Raji (cell line): ENCODE measurements around the gene TKT.

Experiments
- POLR2A ChIP-seq: IDR thresholded peaks from 2 replicates; pipeline ENCODE4 v1.6.1; 2011; ENCODE audit warnings: low read depth, low read length, control low read depth; ENCODE audit not compliant: insufficient read depth

TKT gene

DNA sequence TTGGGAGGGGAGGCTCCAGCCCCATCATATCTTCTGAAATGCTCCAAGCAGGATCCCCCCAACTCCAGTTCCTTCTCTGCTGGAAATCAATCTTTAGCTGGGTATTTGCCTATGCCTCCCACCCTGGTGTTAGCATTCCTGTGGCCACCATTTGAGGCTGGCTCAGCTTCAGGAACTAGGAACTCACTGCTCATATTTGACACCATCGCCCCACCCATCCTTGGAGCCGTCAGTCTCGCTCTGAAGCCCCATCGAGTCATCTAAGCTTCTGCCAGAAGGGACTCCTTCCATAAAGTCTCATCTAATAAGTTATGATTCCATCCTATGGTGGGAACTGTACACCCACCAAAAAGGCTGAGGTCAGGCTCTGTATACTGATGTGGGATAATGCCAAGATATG is 68.4 kb downstream of the TKT start:
- no peak for TF ChIP-seq POLR2A

DNA sequence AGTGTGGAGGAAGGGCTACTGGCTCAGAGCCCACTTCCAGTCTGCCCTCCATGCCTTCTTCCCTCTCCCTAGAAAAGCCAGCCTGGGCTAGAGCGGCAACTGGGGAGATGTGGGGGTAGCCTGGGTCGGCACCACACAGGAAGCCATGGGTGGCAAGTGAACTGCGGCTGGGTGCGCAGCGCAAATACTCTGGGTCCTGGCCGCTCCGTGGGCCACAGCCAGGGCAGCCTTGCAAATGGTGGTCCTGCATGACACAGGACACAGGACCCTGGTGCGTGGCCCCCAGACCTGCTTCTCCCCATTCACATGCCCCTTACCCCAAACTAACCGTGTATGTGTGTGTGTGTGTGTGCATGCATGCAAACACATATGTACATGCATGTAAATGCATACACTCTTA is 69.1 kb downstream of the TKT start:
- TF ChIP-seq POLR2A = no peak

DNA sequence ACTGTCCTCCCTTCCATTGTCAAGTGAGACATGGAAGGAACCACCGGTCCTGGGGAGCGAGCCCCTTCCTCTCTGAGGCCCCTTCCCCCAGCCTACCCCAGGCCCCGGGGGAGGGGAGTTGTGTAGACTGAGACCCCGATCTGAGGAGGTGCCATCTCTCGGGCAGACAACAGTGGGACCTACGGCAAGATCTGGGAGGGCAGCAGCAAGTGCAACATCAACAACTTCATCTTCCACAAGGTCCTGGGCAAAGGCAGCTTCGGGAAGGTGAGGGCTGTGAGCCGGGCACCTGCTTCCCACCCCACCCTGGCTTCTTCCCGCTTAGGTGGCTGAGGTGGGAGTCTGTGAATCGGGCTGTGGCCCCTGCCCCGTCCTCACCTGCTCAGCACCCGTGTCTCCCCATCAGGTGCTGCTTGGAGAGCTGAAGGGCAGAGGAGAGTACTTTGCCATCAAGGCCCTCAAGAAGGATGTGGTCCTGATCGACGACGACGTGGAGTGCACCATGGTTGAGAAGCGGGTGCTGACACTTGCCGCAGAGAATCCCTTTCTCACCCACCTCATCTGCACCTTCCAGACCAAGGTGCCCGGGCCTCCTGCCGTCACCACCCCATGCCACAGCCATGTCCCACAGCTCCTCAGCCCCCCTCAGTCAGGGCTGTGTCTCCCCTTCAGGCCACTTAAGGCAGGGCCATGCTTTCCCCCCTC is 69.9 kb downstream of the TKT start:
- TF ChIP-seq POLR2A = no peak

DNA sequence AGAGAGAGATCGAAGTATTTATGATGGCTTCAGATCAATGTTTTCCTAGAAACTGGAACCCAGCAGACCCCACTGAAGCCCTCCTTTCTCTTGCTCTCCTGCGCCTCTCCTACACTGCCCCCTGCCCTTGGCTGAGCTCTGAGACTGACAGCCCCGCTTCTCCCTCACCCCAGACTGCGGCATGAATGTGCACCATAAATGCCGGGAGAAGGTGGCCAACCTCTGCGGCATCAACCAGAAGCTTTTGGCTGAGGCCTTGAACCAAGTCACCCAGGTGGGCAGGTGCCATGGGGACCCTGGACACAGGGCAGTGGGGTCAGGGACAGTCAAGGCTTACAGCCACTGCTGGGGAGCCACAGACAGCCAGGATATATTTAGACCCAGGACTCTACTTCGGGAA is 71.1 kb downstream of the TKT start:
- TF ChIP-seq POLR2A = no peak

DNA sequence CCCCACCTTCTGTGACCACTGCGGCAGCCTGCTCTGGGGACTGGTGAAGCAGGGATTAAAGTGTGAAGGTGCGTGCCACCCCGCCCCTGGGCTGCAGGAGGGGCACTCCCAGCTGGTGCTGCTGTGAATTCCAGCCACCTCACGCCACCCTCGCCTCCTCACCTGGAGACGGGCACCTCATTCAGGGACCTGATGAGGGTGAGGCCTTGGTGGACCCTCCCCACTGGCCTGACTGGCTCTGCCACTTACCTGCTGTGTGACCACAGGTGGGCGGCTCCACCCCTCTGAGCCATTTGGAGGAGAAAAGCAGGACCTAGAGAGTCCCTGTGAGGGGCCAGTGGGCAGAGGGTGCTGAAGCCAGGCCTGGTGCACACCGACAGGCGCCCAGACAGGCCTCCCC is 72.3 kb downstream of the TKT start:
- TF ChIP-seq POLR2A = no peak

DNA sequence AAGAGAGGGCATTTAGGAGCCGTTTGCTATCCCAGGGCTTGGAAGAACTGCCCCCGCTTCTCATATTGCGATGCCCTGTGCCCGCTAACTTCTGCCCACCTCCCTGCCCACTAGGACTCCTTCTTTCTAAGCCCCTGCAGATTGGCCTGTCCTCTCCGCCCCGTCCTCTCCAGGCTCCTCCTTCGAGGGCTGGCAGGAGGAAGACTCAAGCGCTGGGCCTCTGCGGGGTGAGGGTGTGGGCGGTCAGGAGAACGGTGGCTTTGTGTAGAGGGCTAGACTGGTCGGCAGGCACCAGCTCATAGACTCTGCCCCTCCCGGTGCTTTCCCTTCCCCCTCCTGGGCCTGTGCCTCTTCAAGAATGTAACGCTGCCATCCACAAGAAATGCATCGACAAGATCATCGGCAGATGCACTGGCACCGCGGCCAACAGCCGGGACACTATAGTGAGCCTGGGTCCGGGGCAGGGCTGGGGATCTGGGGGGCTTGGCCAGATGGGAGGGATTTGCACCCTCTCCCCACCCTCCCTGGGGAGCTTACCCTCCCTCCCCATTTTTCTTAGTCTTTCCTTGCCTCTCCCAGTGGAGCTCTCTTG is 73.0 kb downstream of the TKT start:
- no peak for TF ChIP-seq POLR2A

DNA sequence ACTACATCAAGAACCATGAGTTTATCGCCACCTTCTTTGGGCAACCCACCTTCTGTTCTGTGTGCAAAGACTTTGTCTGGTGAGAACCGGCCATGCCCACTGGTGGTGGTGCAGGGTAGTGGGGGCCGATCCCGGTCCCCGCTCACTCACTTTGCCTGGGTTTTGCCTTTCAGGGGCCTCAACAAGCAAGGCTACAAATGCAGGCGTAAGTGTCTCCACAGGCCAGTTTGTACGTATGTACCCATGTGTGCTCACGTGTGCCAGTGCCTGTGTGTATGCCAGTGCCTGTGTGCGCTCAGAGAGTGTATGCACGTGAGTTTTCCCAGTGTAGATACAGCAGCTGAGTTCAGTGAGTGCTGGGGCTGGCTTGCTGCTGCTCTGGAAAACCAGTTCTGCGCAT is 74.3 kb downstream of the TKT start:
- TF ChIP-seq POLR2A = no peak

DNA sequence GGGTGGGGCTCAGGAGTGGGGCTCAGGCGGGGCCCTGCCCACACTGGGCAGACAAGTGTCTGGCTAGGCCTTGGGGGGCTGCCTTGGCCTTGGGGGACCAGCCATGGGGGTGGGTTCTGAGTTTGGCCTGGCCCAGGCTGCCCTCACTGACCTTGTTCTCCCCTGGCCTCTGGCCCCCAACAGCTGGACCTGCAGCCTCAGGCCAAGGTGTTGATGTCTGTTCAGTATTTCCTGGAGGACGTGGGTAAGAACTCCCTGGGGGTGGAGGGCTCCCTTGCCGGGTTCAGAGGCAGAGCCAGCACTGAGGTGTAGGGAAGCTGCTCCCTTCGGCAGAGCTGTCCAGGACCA is 74.8 kb downstream of the TKT start:
- no peak for TF ChIP-seq POLR2A

DNA sequence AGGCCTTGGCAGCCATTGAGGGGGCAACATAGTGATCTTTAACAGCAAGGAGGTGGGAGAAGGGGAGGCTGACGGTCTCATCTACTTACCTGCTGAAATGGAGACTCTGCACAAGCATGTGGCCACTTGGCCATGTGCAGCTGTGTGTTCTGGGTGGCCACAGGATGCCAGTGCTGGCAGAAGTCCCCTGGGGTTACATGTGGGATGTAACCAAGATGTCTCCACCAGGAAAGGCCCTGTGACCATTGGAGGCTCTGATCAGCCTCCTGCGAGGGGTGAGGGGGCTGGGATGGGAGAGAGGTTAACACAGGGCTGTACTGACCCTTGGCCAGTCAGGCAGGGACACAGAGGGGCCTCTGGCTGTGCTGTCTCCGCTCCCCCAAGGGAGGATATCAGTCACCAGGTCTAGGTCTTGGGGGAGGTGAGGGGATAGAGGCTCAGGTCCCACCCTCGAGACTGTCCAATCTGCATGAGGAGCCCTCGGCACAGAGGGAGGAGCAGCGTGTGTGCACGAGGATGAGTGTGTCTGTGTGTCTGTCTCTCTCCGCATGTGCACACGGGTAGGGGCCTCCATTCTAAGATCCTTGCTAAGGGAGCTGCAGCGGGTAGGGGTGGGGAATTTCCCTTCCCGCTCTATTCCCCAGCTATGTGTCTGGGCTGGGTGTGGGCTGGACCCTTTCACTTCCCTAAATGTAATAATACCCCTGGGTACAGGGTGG is 75.4 kb downstream of the TKT start:
- TF ChIP-seq POLR2A = peak; percentile 33; the same call in 1 of the 2 replicates

DNA sequence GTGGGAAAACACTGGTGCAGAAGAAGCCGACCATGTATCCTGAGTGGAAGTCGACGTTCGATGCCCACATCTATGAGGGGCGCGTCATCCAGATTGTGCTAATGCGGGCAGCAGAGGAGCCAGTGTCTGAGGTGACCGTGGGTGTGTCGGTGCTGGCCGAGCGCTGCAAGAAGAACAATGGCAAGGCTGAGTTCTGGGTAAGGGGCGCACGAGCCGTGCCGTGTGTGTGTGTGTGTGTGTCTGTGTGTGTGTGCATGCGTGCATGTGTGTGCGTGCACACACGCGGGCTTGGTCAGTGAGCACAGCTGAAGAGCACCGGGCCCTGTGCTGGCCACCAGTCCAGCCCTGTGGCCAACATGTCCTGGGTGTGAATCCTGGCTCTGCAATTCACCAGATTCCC is 76.2 kb downstream of the TKT start:
- TF ChIP-seq POLR2A = no peak

DNA sequence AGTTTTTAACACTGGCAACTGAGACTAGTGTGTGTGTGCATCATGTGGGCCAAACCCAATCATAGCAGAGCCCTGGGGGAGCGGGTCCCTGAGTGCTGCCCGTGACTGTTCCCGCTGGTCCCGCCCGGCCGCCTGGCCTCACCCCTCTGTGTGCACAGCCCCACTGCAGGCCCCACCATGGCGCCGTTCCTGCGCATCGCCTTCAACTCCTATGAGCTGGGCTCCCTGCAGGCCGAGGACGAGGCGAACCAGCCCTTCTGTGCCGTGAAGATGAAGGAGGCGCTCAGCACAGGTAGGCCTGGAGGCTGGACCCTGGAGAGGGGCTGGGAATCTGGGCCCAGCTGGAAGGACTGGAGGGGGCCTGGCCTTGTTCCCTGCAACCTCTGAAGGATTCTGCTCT is 77.6 kb downstream of the TKT start:
- TF ChIP-seq POLR2A = no peak

DNA sequence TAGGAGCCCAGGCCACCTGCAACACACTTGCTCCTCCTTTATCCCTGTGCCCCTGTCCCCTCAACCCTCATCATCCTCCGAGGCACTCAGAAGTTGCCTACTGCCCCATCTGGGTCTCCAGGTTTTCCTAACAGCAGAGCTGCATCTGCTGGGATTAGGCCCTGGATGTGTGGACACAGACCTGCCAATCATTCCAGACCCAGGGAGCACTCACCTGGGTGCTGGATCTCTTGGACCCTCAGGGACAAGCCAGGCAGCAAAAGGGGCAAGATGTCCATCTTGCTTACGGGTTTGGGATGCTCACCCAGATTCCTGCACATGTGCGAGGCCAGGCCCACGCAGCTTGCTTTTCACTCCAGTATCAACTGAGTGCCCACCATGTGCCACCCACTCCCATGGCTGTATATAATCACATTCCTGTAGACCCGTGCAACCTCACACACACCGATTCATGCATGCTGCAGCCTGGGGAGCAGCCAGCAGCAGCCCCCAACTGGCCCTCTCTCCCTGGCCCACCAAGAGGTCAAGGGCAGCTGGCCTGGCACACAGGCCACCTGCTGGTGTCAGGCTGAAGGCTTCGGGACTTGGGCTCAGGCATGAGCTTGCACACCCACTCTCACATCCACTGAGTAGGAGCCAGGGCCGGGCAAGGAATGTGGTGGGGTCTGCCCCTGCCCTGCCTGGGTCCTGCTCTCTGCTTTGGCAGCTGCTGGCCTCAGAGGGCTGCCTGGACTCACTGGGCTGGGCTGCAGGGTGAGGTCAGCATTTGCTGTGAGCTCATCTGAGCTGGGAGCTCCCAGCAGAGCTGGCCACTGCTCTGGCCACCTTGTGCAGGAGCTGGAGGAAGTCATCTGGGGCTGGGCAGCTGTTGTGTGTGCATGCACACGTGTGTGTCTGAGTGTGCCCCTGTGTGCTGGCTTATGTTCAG is 79.9 kb downstream of the TKT start:
- no peak for TF ChIP-seq POLR2A
